ENCODE results near the gene NEO1.

The NEO1 gene

DNA sequence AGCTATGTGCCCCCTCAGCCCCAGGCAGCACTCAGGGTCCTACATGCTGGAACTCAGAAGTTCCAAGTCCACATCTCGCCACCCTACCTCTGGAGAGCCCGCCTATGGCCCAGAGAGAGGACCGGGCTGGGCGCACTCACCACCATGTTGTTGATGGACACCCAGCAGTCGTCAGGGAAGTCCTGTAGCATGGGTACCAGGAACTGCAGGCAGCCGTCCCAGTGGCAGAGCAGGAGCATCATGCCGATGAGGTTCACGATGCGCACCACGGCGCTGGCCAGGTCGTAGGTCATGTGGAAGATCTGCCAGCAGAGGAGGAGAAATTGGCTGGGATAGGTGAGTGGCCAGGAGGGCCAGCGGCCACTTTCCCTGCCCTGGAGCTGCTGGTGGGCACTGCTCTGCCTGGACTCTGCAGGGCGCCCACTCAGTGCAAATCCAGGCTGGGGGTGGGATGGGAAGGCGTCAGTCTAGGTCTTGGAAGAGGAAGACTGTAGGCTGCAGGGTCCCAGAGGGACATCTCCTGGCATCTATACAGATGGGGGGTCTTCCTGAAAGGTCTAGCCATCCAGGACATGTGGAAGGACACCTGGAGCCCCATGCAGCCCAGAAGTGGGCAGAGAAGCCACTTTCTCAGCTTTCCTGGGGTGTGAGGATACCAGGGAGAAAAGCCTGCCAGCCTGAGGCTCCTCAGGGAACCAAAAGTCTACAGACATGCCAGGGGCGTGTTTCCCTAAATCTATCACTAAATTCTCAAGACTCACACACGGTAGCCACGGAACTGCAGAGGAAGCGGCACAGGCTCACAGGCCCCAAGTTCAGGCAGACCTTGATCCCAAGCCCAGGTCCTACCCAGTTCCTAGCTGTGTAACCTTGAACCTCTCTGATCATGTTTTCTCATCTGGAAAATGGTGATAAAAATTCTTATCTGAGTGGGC, 280.0 kb downstream of the NEO1 start:
- no peak for DNase-seq

DNA sequence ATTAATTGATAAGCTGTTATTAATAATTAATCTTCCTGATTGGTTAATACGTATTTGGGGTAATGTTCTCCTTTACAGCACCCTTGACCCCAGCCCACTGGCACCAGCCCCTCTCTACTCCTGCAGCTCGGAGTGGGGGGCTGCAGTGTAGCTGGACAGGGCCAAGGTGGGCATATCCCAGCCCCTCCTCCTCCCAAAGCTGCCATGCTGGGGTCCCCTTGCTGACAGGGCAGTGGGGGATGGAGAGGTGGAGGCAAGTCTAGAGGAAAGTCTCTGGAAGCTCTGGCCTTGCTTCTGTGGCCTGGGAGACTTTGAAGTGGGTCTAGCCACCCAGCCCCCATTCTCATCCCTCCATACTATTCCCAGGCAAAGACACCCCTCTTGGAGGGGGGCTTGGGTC, 280.7 kb downstream of the NEO1 start:
- DNase-seq, result no peak

DNA sequence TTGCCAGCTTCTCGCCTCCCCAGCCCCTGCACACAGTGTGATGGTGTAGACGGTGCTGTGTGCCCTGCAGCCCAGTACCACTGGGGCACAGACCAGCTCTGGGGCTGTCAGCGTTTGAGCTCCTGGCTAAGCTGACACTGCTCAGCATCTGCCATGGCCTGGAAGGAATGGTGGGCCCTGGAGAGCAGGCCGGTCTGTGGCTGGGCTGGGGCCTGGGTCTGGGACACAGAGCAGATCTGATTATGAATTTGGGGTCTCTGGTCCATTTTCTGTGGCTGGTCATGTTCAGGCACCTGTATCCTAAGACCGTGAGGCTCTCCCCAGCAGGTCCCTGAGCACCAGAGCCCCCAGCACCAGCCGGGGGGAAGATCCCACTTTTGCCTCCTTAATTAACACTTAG, 281.8 kb downstream of the NEO1 start:
- DNase-seq, result no peak

DNA sequence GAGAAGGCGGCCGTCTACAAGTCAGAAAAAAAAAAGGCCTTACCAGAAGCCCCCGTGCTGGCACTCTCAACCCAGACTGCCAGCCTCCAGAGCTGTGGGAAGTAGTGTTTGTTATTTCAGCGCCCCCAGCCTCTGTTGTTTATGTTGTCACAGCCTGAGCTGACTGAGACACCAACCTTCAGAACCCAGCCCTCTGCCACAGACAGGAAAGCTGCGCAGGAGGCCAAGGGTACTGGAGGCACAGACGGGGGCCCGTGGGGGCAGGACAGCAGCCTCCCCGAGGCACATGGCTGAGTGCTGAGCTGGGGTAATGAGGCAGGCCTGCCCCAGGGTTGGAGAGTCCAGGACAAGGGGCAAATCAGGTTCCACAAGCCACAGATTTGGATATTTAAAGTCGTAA, 282.8 kb downstream of the NEO1 start:
- no peak for DNase-seq

DNA sequence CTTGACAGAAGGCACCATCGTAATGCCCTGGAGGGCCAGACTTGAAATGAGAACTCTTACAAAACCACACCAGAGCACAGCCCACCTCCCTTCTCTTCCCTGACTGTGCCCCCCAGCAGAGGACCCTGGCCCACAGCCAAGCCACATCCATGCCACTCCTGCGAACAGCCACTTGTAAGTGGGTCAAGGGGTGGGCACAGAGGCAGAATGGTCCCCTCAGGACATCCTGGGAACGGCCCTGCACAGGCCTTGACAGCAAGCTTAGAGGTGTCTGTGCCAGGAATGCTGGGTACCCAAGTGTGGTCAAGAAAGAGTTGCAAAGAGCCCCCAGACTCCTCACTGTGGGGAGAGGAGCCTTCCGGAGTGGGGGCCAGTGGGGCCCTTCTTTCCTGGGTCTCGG, 283.2 kb downstream of the NEO1 start:
- no peak for DNase-seq

DNA sequence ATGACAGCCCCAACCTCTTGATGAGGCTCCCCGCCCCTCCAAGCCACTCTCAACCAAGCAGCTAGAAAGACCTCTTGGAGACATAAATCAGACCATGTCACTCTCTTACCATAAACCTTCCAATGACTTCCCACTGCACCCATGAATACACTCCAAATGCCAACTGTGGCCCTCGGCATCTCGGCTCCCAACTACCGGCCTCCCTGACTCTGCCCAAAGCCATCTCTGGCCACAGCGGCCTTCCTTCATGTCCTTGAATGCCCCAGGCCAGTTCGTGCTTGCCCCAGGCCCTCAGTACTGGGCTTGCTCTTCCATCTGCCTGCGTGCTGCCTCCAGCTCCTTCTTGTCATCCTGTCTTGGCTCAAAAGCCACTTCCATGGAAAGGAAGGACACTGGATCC, 284.5 kb downstream of the NEO1 start:
- no peak for DNase-seq

DNA sequence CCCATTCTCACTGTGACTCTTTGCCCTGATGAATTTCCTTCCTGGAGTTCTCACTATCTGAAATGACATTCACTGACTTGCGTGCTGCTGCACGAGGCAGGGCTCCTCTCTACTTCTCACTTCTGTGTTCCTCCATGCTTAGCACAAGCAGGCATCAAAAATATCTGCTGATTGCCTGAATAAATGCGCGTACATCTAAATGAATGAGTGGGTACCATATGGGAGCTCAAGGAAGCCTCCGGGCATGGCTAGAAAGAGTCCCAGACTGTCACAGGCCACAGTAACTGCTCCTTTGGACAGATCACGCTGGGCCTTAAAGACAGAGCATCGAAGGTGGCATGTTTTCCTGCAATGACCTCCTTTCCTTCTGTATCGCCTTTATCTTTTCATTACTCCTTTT, 284.9 kb downstream of the NEO1 start:
- DNase-seq, result no peak

DNA sequence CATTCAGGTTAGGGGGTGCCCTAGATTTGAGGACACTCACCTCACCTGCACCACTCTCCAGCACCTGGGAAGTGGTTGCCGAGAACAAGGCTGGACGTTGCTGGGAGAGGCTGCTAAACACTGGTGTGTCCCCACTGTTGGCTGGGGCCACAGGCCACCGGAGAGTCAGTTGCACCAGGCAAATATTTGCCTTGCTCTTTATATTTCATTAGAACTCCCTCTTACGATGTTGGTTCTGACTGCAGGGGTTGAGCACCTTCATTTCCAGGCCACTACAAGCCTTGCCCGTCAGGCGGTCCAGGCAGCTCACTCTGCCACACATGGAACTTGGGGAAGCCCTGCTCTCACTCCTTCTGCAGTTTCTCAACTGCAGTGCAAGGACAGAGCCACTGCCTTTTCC, 285.8 kb downstream of the NEO1 start:
- DNase-seq, result no peak

DNA sequence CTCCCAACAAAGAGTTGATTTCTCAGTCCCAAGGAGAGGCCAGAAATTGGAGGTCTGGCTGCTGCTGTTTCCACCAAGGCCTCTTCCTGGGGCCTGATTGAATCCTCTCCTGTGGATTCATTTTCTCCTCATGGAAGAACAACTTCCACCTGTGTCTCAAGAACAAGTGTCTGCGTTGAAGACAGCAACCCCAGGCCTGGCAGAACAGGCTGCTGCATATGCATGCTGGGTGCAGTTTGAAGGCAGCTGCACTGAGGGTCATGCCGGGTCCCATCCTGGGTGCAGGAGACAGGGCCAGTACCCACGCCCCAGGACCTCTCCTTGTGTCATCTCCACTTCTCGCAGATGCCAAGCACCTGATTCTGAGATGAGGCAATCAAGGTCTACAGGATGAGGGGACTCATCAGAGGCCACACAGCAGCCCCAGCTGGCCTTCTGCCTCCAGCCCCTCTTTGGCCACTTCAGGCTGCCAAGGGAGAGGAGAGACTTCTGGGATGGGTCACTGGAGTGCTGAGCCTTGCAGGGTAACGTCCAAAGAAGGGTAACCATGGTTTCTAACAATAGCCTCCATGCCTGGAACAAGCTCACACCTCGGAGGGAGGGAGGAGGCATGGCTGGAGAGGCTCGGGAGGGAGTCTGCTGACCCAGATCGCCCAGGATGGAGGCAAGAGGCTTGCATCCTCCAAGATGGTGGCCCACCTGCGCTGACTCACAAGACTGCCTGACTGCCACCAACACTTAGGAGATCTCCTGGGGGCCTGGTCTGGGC, 286.5 kb downstream of the NEO1 start:
- no peak for DNase-seq

DNA sequence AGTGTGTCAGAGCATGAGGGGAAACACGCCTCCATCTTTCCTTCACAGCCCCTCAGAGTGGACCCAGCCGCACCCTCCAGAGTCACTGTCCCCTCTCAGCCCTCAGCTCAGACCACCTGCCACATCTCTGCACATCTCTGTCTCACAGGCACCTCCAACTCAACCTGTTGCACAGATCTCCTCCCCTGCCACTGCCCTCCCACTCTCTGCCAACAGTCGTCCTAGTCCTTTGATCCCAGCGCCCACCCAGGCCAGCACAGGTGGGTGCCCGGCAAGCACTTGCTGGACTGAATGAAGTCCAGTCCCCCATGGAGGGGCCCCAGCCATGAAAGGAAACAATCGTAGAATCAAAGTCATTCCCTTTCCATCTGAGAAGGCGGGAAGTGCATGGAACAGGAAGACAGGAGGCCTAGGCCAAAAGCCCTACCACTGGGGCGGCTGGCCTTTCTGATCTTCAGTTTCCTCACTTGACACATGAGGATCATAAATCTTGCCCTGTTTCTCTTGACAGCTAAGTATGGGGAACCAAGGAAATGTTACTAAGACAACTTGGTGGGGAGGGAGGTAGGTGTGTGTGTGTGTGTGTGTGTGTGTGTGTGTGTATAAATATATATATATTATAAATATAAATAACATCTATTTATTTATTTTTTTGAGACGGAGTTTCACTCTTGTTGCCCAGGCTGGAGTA, 288.4 kb downstream of the NEO1 start:
- DNase-seq, result no peak

DNA sequence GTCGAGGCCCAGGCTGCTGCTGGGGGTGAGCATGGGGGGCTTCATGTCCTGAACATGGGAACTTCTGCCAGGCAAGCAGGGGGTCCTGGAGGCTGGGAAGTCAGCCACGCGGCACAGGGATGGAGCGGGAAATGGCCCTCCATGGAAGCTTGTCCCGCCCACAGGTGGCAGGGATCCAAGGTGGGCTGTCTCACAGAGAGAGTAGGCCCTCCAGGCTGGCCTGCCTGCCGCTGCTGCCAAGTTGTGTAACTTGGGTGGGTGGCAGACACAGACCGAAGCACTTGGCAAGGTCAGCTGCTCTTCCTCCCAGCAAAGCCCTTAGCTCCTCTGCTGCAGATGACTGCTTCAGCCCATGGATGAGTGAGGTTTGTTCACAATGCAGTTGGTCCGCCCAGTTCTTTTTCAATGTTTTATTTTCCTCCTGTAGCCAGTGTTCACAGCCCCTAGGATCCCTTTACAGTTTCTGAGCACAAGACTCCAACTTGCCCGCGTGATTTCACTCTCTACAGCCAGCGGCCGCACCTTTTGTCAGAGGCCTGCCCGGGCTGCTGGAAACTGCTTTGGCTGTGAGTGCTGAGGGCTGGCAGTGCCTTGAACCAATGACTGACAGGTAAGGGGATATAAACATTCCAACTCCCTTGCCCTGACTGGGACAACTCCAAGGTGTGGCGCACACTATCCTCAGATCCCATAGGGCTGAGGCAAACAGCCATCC, 289.8 kb downstream of the NEO1 start:
- DNase-seq, result no peak

DNA sequence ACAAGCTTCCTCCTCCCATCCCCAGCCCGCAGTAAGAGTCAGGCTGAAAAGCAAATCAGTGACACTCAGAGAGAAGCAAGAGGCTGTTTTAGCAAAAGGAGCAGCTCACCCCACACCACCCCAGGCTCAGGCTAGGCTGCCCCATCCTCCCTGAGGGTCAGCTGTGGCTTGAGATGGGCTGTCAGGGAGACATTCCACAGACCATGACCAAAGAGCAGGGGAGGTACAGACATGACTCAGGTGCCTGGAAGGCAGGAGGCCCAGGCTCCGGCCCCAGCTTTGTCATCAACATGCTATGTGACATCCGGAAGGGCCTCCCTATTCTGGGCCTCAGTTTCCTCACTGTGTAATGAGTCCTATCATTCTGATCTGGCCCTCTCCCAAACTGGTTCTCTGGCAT, 291.8 kb downstream of the NEO1 start:
- DNase-seq, result no peak

DNA sequence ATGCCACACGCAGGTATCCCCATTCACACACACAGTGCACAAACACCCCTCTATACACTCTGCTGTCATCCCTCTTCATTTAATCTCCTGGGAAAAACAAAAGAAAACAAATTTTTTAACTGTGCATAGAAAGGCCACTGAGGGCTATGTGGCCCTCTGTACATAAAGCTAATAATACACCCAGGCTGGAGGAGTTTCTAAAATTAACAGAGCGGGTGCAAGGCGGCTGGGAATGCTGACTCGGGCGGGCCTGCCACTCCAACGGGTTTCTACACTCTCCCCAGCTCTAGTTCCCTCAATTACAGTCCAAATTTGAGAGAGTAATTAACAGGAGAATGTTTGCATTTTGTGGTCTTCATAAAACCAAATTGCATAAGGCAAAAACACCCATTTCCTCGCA, 293.4 kb downstream of the NEO1 start:
- DNase-seq, result no peak

DNA sequence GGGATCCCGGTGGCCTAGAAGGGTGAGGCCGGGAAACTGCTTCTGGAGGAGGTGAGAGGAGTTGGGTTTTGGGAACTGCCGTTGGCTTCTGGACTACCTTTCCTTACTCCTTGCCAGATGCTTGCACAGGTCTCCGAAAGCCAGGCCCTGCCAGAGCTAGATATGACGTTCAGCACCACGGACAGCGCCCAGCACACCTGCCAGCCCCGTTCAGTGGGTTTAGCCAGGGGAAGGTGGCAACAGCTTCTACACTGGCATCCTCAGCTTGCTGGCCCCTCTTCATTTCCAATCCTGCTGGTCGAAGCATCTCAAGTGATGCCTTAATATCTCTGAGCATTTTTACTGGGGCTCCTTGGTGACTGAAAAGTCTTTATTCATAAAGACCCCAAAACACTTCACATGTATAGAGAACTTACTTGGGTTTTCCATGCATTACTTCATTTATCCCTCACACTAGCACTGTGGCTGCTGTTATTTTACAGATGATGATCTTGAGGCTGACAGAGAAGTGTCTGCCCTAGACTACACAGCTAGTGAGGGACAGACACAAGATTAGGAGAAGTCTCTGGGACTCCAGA, 294.6 kb downstream of the NEO1 start:
- peak; percentile 44 to 52 for DNase-seq

DNA sequence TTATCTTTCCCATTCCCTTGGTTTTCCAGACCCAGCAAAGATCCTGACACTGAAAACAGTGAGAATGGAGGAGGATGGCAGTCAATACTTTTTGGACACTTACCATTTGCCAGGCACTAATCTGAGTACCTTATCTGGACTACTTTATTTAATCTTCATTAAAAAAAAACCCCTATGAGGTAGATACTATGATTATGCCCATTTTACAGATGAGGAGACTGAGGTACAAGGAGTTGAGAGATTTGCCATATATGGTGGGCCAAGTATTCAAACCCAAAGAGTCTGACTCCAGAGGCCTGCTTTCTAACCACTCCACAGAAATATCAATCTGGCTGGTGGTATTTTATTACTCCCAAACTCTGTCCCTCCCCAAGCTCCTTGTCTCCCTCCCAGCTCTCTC, 296.9 kb downstream of the NEO1 start:
- no peak for DNase-seq

DNA sequence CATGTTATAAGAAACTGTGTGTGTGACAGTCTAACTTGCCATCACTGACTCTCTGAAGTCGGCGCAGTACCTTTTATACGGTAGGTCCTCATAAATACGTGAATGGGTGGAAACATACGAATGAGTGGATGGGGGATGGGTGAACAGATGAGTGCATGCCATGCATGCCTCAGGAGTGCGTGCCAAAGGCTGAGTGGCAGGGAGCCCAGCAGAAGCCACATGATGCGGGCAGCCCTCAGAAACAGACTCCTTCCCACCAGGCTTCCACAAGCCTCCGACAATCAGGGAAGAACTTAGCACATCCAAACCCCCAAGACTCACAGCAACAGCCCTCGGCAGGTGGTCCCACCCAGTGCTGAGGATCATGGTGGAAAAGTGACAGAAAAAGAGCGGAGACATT, 299.8 kb downstream of the NEO1 start:
- no peak for DNase-seq

DNA sequence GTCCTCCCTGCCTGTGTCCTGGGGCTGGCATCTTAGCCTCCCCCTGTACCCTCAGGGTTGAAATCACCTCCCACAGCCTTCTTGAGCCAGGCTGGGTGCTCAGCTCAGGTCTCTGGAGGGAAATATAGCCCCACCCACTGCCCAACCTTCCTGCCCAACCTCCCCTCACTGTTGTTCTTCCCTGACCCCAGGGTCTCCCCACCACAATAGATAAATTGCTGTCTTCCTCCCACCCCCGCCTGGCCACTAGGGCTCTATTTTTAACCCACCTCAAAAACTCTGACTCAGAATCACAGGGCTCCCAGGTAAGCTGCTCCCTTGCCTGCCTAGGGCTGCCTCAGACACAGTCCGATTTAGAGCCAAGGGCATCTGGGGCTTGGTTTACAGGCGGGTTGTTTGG, 301.5 kb downstream of the NEO1 start:
- DNase-seq, result no peak

DNA sequence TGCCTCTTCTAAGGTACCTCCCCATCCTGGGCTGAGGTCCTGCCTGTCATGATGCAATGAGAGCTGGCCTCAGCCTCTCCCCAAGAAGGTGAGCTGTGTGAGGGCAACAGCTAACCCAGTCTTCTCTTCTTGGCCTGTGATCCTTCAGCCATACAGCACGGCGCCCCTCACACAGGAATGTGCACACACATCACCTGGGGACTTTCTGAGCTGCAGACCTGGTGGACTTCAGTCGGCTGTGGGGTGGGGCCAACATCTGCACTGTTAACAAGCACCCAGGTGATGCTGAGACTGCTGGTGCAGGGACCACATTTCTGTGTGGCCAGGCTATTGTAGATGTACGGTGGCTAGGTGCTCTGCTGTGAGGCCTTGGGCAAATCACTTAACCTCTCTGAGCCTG, 302.0 kb downstream of the NEO1 start:
- no peak for DNase-seq
